A673 (cell line): Measurements from ENCODE around the gene XRCC1. TPM values are rescaled to one million over a fixed set of nuclear protein-coding genes. Genes with fewer than 3 reads are reported as not detected.
"Not testable (repeated sequence)": the region's sequence is repeated elsewhere in the genome, so short reads cannot be mapped to it uniquely, and the experiment has no call there.

Source experiments
- BruUV-seq: library from RNA; stranded (reverse); fragments of 400-500 nt; replicated peaks from 2 replicates; lab custom pipeline; 2021; lab: Mats Ljungman, UMichigan
- CTCF ChIA-PET: fragments of 300-600 bp; sonication (Branson Sonifier 250); formaldehyde crosslinking; loops from one replicate; lab custom pipeline; 2022; ENCODE audit warnings: antibody characterized with exemption; lab: Charles Lee
- POLR2A ChIA-PET: fragments of 300-600 bp; sonication (Branson Sonifier 250); formaldehyde crosslinking; loops from one replicate; lab custom pipeline; 2022; ENCODE audit warnings: antibody characterized with exemption; ENCODE audit not compliant: low non-redundant PET; lab: Charles Lee
- DNase-seq: peaks from one replicate; pipeline ENCODE4 v3.0.0-alpha.2; 2015; ENCODE audit warnings: low spot score
- H3K27ac ChIP-seq: fragments of 200-600 bp; sonication (generic); 2 replicates; pipeline ENCODE4 v1.5.1; 2016; ENCODE audit warnings: mixed run types, low read depth, mild to moderate bottlenecking, mixed read lengths, antibody characterized with exemption, low read length; ENCODE audit not compliant: poor library complexity, severe bottlenecking
- H3K27me3 ChIP-seq: fragments of 200-600 bp; sonication (generic); replicated peaks from 2 replicates; pipeline ENCODE4 v1.6.1; 2017; ENCODE audit warnings: mixed run types, low read depth, mild to moderate bottlenecking, mixed read lengths, antibody characterized with exemption, low read length; ENCODE audit not compliant: insufficient read depth, poor library complexity
- H3K36me3 ChIP-seq: fragments of 200-600 bp; sonication (generic); 2 replicates; pipeline ENCODE4 v1.6.1; 2016; ENCODE audit warnings: mixed run types, mild to moderate bottlenecking, mixed read lengths, antibody characterized with exemption, low read length; ENCODE audit not compliant: insufficient read depth, poor library complexity, severe bottlenecking
- H3K4me1 ChIP-seq: fragments of 200-600 bp; sonication (generic); 2 replicates; pipeline ENCODE4 v1.6.1; 2017; ENCODE audit warnings: mixed run types, mild to moderate bottlenecking, mixed read lengths, antibody characterized with exemption, low read length; ENCODE audit not compliant: insufficient read depth, poor library complexity, severe bottlenecking
- H3K4me3 ChIP-seq: fragments of 200-600 bp; sonication (generic); 2 replicates; pipeline ENCODE4 v1.5.1; 2016; ENCODE audit warnings: low read depth, mixed run types, mild to moderate bottlenecking, mixed read lengths, low read length; ENCODE audit not compliant: poor library complexity, severe bottlenecking
- H3K9me3 ChIP-seq: fragments of 200-600 bp; sonication (generic); 2 replicates; pipeline ENCODE4 v1.6.1; 2016; ENCODE audit warnings: mixed run types, low read depth, mild to moderate bottlenecking, mixed read lengths, antibody characterized with exemption, low read length; ENCODE audit not compliant: poor library complexity, severe bottlenecking
- CTCF ChIP-seq: fragments of 300-800, 200-600 bp; sonication (generic); conservative IDR thresholded peaks from 2 replicates; pipeline ENCODE4 v1.5.1; 2017; ENCODE audit warnings: low read depth, mild to moderate bottlenecking, antibody characterized with exemption, low read length, moderate library complexity, mixed read lengths
- EZH2 ChIP-seq: fragments of 200-600 bp; sonication (generic); IDR thresholded peaks from 2 replicates; pipeline ENCODE4 v1.6.1; 2017; ENCODE audit warnings: borderline replicate concordance, low read depth, mild to moderate bottlenecking, mixed read lengths, antibody characterized with exemption, low read length; ENCODE audit not compliant: poor library complexity, severe bottlenecking
- intact Hi-C: fragments of 100-400 bp; cut with micrococcal nuclease; formaldehyde crosslinking; loops from one replicate; pipeline ENCODE4 v1.10.0; 2022; ENCODE audit not compliant: unreplicated experiment
- total RNA-seq: library from RNA; stranded (reverse); gene quantifications from 2 replicates; pipeline ENCODE4 v1.2.3, GENCODE V29; 2021

XRCC1 gene
- total RNA-seq, 1 experiment from 2014 or later, result 69.4 TPM

- intact Hi-C loops, result no loop called here
- H3K36me3 ChIP-seq, result peaks cover 13% of the 10 kb centered on the region
- BruUV-seq, result no TSS peak
Observed at GRCh38 chr19:43591904-43592772, 16.8 kb upstream of the XRCC1 start.

GRCh38 chr19:43589678-43590077 is 14.4 kb upstream of the XRCC1 start:
- peaks cover 13% of the 10 kb centered on the region for H3K36me3 ChIP-seq
- intact Hi-C loops, result no loop called here
- no TSS peak for BruUV-seq
- no peak overlapping the region for H3K4me3 ChIP-seq
- H3K9me3 ChIP-seq, result no peaks in the 10 kb centered on the region
- H3K27ac ChIP-seq, result no peak overlapping the region
- DNase-seq, result no peak
- POLR2A ChIA-PET, result no interaction called here
- H3K4me1 ChIP-seq, result peaks cover 4% of the 10 kb centered on the region
- TF ChIP-seq EZH2 (no peak), CTCF (no peak)
- H3K27me3 ChIP-seq, result no peaks in the 10 kb centered on the region
- CTCF ChIA-PET, result no interaction called here

More at GRCh38 chr19:43591904-43592772, 16.8 kb upstream of the XRCC1 start:
- H3K27ac ChIP-seq, result no peak overlapping the region
- no peaks in the 10 kb centered on the region for H3K27me3 ChIP-seq
- no peak for TF ChIP-seq CTCF
- no peak for TF ChIP-seq EZH2
- ChIA-PET POLR2A (no interaction called here), CTCF (no interaction called here)
- peaks cover 5% of the 10 kb centered on the region for H3K4me1 ChIP-seq
- H3K4me3 ChIP-seq, result no peak overlapping the region
- no peaks in the 10 kb centered on the region for H3K9me3 ChIP-seq
- DNase-seq, result no peak

GRCh38 chr19:43589277-43589676 is 13.9 kb upstream of the XRCC1 start:
- Histone ChIP-seq H3K9me3 (no peaks in the 10 kb centered on the region), H3K36me3 (peaks cover 13% of the 10 kb centered on the region), H3K27ac (no peak overlapping the region), H3K27me3 (no peaks in the 10 kb centered on the region), H3K4me1 (peaks cover under 1% of the 10 kb centered on the region), H3K4me3 (no peak overlapping the region)
- intact Hi-C loops, result no loop called here
- BruUV-seq, result no TSS peak
- TF ChIP-seq CTCF (no peak), EZH2 (no peak)
- ChIA-PET POLR2A (no interaction called here), CTCF (no interaction called here)
- no peak for DNase-seq

GRCh38 chr19:43587029-43587428 is 11.7 kb upstream of the XRCC1 start:
- H3K4me1 ChIP-seq, H3K27me3 ChIP-seq, DNase-seq, BruUV-seq, H3K4me3 ChIP-seq, H3K36me3 ChIP-seq, H3K27ac ChIP-seq, intact Hi-C loops, H3K9me3 ChIP-seq, CTCF ChIA-PET: not testable (repeated sequence)
- POLR2A ChIA-PET, result interaction anchor here (0.6 kb wide), 1 partner anchor 53 kb away, joined by 12 read pairs; no protein-coding TSS in a partner anchor
